Measurements from ENCODE around the gene ATP6V1G1.

Gene ATP6V1G1, protein sequence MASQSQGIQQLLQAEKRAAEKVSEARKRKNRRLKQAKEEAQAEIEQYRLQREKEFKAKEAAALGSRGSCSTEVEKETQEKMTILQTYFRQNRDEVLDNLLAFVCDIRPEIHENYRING

DNA sequence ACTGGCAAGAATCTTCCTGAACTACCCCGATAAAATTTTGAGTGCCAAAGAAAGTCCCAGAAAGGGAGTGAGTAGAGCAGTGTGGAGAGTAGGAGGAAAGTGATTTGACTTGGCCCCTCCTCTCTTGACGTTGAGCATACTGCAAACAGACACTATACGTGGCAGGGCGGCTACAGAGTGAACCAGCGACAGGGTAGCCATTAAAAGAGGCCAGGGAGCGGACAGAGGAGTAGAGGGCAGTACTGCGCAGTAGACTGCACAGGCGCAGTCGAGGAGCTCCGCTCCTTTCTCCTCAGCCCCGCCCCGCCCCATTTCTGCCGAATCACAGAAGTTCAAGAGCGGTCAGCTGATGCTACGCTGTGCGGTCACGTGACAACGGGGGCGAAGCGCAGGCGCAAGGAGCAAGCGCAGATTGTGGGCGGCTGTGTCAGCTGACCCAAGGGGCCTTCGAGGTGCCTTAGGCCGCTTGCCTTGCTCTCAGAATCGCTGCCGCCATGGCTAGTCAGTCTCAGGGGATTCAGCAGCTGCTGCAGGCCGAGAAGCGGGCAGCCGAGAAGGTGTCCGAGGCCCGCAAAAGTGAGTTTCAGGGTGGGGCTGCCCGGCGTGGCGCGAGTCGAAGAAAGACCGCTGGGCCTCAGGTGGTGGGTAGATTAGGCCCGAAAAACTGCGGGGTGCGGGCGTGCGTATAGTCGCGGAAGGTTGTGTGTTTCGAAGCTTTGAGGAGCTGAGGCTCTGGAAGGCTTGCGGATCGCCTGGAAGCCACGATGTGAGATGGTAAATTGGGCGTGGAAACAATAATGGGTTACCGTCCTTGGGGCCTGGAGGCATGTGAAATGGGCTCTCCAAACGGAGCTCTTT, at the start of gene ATP6V1G1:
TSS of gene ATP6V1G1 (plus strand) at position 425 of the 858 bp plus-strand sequence. CDS start at position 495, 70 bp downstream.
- CTCF ChIA-PET, result interaction anchor here (0.6 to 1.6 kb wide), 9 partner anchors 11 to 180 kb away, joined by 3 to 10 read pairs (median 4); no protein-coding TSS in a partner anchor
- TF ChIP-seq, protein P1, sequence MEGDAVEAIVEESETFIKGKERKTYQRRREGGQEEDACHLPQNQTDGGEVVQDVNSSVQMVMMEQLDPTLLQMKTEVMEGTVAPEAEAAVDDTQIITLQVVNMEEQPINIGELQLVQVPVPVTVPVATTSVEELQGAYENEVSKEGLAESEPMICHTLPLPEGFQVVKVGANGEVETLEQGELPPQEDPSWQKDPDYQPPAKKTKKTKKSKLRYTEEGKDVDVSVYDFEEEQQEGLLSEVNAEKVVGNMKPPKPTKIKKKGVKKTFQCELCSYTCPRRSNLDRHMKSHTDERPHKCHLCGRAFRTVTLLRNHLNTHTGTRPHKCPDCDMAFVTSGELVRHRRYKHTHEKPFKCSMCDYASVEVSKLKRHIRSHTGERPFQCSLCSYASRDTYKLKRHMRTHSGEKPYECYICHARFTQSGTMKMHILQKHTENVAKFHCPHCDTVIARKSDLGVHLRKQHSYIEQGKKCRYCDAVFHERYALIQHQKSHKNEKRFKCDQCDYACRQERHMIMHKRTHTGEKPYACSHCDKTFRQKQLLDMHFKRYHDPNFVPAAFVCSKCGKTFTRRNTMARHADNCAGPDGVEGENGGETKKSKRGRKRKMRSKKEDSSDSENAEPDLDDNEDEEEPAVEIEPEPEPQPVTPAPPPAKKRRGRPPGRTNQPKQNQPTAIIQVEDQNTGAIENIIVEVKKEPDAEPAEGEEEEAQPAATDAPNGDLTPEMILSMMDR (IDR thresholded peaks at IDR 0.05; ENCODE audit: insufficient read depth, low read length, missing control alignments), result peak; percentile 29
- POLR2A ChIA-PET, result interaction anchor here (0.6 to 1.6 kb wide), 15 partner anchors 11 to 179 kb away, joined by 3 to 16 read pairs (median 4); partner anchors contain the start of gene TMEM268
- H3K4me3 ChIP-seq (ENCODE audit: low read depth, low read length), result peak within 1 kb of the TSS; percentile 99
- peak; percentile 94 for DNase-seq (ENCODE audit: low read depth, low spot score)

DNA sequence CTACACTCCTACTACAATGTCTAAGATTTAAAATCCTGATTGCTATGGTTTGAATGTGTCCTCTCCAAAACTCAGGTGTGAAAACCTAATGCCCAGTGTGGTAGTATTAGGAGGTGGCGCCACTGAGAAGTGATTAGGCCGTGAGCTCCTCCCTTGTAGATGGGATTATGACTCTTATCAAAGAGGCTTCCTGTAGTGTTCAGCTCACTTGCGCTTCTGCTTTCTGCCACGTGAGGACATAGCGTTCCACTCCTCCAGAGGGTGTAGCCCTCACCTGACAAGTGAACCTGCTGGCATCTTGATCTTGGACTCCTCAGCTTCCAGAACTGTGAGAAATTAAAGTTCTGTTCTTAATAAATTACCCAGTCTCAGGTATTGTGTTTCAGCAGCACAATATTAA, 49.3 kb upstream of the ATP6V1G1 start:
- no peak overlapping the region for H3K4me3 ChIP-seq (ENCODE audit: low read depth, low read length)
- DNase-seq (ENCODE audit: low read depth, low spot score), result no peak
- ChIA-PET CTCF (interaction anchor here (1.2 kb wide), 1 partner anchor 50 kb away, joined by 3 read pairs; no protein-coding TSS in a partner anchor), POLR2A (no interaction called here)
- TF ChIP-seq, protein P1 (IDR thresholded peaks at IDR 0.05; ENCODE audit: insufficient read depth, low read length, missing control alignments), result no peak

DNA sequence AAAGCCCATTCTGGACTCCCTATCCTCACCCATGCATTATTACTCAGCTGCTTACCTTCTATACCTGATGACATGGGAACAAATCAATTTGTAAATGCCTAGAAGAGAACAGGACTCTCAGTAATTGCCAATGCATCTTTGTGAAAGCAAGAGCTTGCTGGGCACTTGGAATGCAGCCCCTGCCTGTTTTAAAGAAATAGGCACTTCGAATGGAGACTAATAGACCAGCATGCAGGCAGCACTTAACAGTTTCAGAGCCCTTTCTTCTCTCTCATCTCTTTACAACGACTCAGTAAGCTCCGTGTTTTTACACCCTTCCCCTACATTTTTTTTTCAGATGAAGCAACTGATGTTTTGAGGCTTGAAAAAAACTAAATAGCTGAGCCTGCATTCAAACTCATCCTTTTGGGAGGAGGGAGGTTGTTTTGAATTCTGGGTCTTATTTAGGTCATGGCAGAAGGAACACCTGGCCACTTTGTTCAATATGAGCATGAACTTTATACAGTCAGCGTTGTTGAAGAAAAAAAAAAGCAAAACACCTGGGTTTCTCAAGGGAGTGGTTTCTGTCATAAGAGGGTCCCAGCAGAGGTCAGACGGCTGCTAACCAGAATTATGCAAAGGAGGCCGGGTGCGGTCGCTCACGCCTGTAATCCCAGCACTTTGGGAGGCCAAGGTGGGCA, 47.7 kb upstream of the ATP6V1G1 start:
- ChIA-PET POLR2A (no interaction called here), CTCF (interaction anchor here (1.3 kb wide), 1 partner anchor 14 kb away, joined by 4 read pairs; no protein-coding TSS in a partner anchor)

DNA sequence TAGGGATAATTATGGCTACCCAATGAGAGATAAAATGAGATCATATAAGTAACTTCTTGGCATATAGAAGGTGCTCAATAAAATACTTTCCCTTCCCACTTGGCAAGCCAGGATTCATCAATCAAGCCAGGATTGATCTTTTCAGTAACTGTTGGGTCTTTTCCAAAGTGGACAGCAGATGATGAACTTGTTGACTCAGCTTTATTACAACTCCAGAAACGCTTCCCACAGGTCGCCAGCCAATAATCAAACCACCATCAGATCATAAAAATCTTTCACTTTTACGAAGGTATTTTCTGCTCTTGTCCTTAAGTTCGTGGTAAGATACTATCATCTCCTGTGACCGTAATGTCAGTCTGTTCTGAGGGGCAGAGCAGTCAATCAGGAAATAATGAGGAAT, 42.5 kb upstream of the ATP6V1G1 start:
- TF ChIP-seq, protein P1 (IDR thresholded peaks at IDR 0.05; ENCODE audit: insufficient read depth, low read length, missing control alignments), result no peak
- CTCF ChIA-PET, result interaction anchor here (1.1 kb wide), 1 partner anchor 58 kb away, joined by 3 read pairs; no protein-coding TSS in a partner anchor

More for the DNA sequence above, 47.7 kb upstream of the ATP6V1G1 start:
- DNase-seq (ENCODE audit: low read depth, low spot score), result no peak
- TF ChIP-seq, protein P1 (IDR thresholded peaks at IDR 0.05; ENCODE audit: insufficient read depth, low read length, missing control alignments), result no peak
- H3K4me3 ChIP-seq (ENCODE audit: low read depth, low read length), result no peak overlapping the region

DNA sequence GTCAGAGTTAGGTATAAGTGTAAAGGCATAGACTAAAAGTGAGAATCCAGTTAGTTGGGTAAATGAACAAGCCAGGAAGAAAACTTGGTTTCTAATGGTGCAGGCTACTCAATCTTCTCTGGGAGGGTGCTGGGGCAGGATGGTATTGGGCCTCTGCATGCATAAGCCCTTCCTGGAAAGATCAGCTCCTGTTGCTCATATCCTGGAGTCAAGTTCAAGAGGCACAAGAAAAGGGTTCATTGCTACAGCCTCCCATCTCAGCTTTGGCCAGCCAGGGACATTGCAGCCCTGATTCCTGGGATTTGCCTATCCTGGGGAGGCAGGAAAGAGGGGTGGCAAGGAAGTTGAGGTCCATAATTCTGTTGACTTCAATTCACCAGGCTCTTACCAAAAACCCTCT, 40.7 kb upstream of the ATP6V1G1 start:
- no peak for DNase-seq (ENCODE audit: low read depth, low spot score)
- ChIA-PET POLR2A (no interaction called here), CTCF (interaction anchor here (1.1 to 1.3 kb wide), 2 partner anchors 18 to 46 kb away, joined by 3 read pairs; no protein-coding TSS in a partner anchor)
- no peak overlapping the region for H3K4me3 ChIP-seq (ENCODE audit: low read depth, low read length)
- TF ChIP-seq, protein P1 (IDR thresholded peaks at IDR 0.05; ENCODE audit: insufficient read depth, low read length, missing control alignments), result no peak

More for the DNA sequence above, 42.5 kb upstream of the ATP6V1G1 start:
- POLR2A ChIA-PET, result no interaction called here
- H3K4me3 ChIP-seq (ENCODE audit: low read depth, low read length), result no peak overlapping the region
- DNase-seq (ENCODE audit: low read depth, low spot score), result no peak

Data from AG04449 (cell line).